ENCODE data around the gene ARHGEF26.
"Not testable (repeated sequence)": the region's sequence is repeated elsewhere in the genome, so short reads cannot be mapped to it uniquely, and the experiment has no call there.

The ARHGEF26 gene

GRCh38 chr3:154120961-154121700 is at the start of gene ARHGEF26:
TSS of gene ARHGEF26 (plus strand) at chr3:154121390. CDS start at chr3:154121993, 603 bp downstream.
- DNase-seq (ENCODE audit: insufficient read length, low spot score) (peak; percentile 81), FAIRE-seq (no peak)
- no peak for TF ChIP-seq CTCF (IDR thresholded peaks at IDR 0.05; ENCODE audit: insufficient read depth, missing control alignments)

GRCh38 chr3:154074966-154075365 is 46.2 kb upstream of the ARHGEF26 start:
- no peak for TF ChIP-seq CTCF (IDR thresholded peaks at IDR 0.05; ENCODE audit: insufficient read depth, missing control alignments)
- FAIRE-seq (no peak), DNase-seq (ENCODE audit: insufficient read length, low spot score) (no peak)

DNA sequence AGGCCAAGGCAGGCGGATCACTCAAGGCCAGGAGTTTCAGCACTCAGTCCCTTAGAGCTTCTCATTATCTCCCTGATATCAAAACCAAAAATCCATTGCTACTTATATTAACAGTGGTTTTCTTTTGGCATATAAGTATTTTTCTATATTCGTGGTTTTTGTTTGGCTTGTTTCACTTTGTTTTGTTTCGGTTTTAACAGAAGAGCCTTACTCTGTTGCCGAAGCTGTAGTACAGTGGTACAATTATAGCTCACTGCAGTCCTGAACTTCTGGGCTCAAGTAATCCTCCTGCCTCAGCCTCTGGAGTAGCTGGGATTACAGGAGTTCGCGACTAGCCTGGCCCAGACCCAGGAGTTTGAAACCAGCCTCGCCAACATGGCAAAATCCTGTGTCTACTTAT is 42.5 kb upstream of the ARHGEF26 start:
- no peak for TF ChIP-seq CTCF (IDR thresholded peaks at IDR 0.05; ENCODE audit: insufficient read depth, missing control alignments)
- DNase-seq (ENCODE audit: insufficient read length, low spot score) = no peak
- no peak for FAIRE-seq

GRCh38 chr3:154081305-154081704 is 39.9 kb upstream of the ARHGEF26 start:
- TF ChIP-seq CTCF (IDR thresholded peaks at IDR 0.05; ENCODE audit: insufficient read depth, missing control alignments) = no peak
- FAIRE-seq = no peak
- no peak for DNase-seq (ENCODE audit: insufficient read length, low spot score)

DNA sequence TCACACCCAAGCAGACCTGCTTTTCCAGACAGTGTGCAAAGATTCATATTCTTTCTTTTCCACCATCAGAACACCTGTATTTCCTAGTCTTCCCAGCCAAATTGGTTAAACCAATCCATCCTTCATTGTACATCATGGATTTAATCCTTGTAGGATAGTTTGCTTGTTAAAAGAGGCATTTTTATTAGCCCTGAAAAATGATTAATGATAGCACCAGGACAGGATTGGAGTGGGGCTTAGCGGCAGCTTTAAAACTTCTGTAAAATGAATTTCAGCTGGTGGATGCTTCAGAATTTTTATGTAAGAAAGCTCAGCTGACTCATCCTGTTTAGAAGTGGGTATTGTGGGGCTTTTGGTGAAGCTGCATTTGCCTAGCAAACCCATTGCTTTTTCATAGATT is 36.1 kb upstream of the ARHGEF26 start:
- no peak for FAIRE-seq
- TF ChIP-seq CTCF (IDR thresholded peaks at IDR 0.05; ENCODE audit: insufficient read depth, missing control alignments) = no peak
- DNase-seq (ENCODE audit: insufficient read length, low spot score) = no peak

DNA sequence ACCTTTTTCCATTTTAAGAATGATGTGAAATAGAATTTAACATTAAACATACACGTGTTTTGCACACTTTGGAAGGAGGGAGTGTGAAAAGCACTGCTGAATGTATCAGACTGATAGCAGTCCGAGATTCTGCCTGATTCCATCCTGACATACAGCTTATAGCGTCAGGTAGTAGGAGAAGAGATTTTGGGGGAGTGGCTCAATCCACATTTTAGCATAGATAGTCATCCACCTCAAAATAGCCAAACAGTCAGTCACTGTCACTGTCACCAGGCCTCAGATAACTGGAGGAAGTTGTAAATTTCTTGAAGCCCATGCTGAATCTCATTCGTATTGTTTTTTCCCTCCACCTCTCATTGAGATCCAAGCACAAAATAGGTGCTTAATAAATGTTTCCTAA is 35.4 kb upstream of the ARHGEF26 start:
- DNase-seq (ENCODE audit: insufficient read length, low spot score) = no peak
- no peak for TF ChIP-seq CTCF (IDR thresholded peaks at IDR 0.05; ENCODE audit: insufficient read depth, missing control alignments)
- no peak for FAIRE-seq

- FAIRE-seq = no peak
- no peak for TF ChIP-seq CTCF (IDR thresholded peaks at IDR 0.05; ENCODE audit: insufficient read depth, missing control alignments)
These were observed 34.9 kb upstream of the ARHGEF26 start for GRCh38 chr3:154086286-154086685.

DNA sequence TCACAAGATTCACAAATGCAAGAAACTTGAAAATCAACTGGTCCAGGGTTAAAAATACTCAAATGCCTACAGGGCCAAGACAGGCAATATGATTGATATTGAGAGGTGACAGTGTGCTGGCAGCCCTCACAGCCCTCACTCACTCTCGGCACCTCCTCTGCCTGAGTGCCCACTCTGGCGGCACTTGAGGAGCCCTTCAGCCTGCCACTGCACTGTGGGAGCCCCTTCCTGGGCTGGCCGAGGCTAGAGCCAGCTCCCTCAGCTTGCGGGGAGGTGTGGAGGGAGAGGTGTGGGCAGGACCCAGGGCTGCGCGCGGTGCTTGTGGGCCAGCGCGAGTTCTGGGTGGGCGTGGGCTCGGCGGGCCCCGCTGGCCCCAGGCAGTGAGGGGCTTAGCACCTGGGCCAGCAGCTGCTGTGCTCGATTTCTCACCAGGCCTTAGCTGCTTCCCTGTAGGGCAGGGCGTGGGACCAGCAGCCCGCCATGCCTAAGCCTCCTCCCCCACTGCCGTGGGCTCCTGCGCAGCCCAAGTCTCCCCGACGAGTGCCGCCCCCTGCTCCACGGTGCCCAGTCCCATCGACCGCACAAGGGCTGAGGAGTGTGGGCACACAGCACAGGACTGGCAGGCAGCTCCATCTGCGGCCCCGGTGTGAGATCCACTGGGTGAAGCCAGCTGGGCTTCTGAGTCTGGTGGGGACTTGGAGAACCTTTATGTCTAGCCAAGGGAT is 33.3 kb upstream of the ARHGEF26 start:
- not testable (repeated sequence) for FAIRE-seq; DNase-seq (ENCODE audit: insufficient read length, low spot score)

More at GRCh38 chr3:154086286-154086685, 34.9 kb upstream of the ARHGEF26 start:
- DNase-seq (ENCODE audit: insufficient read length, low spot score) = no peak

All from D721Med (cell line).